BJ (cell line): ENCODE measurements around the gene POC5. TPM values are rescaled to one million over a fixed set of nuclear protein-coding genes. Genes with fewer than 3 reads are reported as not detected.
A peak's percentile ranks its signal among the peaks of the same experiment; 100 is the strongest.

Experiments
- CTCF ChIA-PET: fragments of 350-600 bp; formaldehyde crosslinking; extraction: SDS; loops from one replicate; lab custom pipeline; 2021; ENCODE audit warnings: antibody characterized with exemption, inconsistent platforms; lab: Yijun Ruan, JAX
- POLR2A ChIA-PET: fragments of 300-600 bp; sonication (Branson Sonifier 250); formaldehyde crosslinking; extraction: SDS; loops from one replicate; lab custom pipeline; 2021; ENCODE audit warnings: antibody characterized with exemption; lab: Charles Lee
- DNase-seq: peaks from one replicate; pipeline ENCODE4 v3.0.0-alpha.2; 2011; ENCODE audit warnings: low read depth
- H3K27me3 ChIP-seq: 2 replicates; pipeline ENCODE4 v1.6.0; 2011; ENCODE audit warnings: low read length; ENCODE audit not compliant: control insufficient read depth, insufficient read depth
- H3K36me3 ChIP-seq: 2 replicates; pipeline ENCODE4 v1.5.1; 2011; ENCODE audit warnings: low read length; ENCODE audit not compliant: control insufficient read depth, insufficient read depth
- H3K4me3 ChIP-seq: 2 replicates; pipeline ENCODE4 v1.5.1; 2011; ENCODE audit warnings: low read depth, mild to moderate bottlenecking, control low read depth, low read length
- CTCF ChIP-seq: IDR thresholded peaks from 2 replicates; pipeline ENCODE4 v1.5.1; 2011; ENCODE audit warnings: low read depth, mild to moderate bottlenecking, control low read depth, inconsistent platforms, low read length, moderate library complexity; ENCODE audit not compliant: insufficient read depth
- polyA plus RNA-seq: library from polyadenylated mRNA; depleted of rRNA; stranded (reverse); fragments of >200 nt; gene quantifications from 2 replicates; pipeline ENCODE4 v1.2.3, GENCODE V29; 2011

POC5 gene
- polyA plus RNA-seq, 1 experiment: 8.4 TPM

DNA sequence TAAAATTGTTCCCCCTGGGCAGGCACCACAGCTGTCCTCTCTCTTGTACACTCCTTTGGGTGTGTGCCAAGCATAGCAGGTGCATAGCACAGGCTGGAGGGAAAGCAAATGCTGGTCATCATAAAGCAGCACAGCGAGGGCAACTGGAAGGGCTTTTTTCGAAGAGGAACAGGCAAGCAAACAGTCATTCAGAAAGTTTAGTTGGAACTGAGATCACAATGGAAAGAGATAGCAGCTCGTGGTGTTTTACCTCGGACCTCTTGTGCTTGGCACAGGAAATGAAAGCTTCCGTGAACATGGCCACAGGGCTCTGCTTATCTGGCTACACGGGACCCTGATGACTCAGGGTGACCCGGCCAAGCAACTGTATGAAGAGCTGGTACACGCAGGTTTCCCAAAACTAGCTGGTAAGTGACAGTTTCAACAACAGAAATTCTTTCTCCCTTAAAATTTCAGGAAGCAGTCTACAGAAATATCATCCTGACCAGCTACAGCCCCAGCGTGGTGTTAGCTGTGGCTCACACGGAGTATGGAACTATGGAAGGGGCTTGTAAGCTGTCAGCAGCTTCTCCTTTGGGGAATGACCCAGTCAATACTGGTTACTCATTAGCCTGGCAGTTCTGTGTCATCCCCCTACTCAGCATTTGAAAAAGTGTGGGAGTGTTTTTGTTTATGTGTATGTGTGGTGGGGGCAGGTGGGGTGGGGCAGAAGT is 48.1 kb downstream of the POC5 start:
- no peaks in the 10 kb centered on the region for H3K36me3 ChIP-seq
- DNase-seq: no peak
- POLR2A ChIA-PET: interaction anchor here (0.6 kb wide), 1 partner anchor 408 kb away, joined by 5 read pairs; no protein-coding TSS in a partner anchor
- no peaks in the 10 kb centered on the region; the same call in 1 of the 2 replicates for H3K27me3 ChIP-seq
- CTCF ChIA-PET: interaction anchor here (1.0 kb wide), 1 partner anchor 11 kb away, joined by 3 read pairs; no protein-coding TSS in a partner anchor
- no peak for TF ChIP-seq CTCF
- no peak overlapping the region for H3K4me3 ChIP-seq

GRCh38 chr5:75668445-75668844 is 48.8 kb downstream of the POC5 start:
- Histone ChIP-seq H3K27me3 (no peaks in the 10 kb centered on the region; the same call in 1 of the 2 replicates), H3K4me3 (no peak overlapping the region), H3K36me3 (no peaks in the 10 kb centered on the region)
- no peak for DNase-seq
- ChIA-PET POLR2A (no interaction called here), CTCF (no interaction called here)
- TF ChIP-seq CTCF: no peak

DNA sequence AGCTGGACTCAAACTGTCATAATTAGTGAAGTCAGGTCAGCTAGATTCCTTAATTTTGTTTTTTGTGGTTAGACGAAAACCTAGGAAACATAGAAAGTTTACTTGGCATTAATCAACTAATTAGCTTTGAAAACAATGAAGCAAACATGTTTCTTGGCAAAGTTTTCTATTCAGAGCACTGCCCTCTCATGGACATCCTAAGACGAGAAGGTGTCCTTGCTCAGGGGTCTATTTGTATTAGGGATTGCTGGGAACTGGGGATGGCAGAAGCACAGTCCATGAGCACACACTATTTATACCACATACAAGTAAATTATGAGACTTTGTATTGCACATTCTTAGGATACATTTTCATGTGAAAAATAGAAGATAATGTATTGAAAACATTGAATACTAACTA is 49.7 kb downstream of the POC5 start:
- H3K36me3 ChIP-seq: no peaks in the 10 kb centered on the region
- no peak for DNase-seq
- POLR2A ChIA-PET: no interaction called here
- TF ChIP-seq CTCF: 0 out of 2 replicates have a peak, but pooled peaks have one; percentile 10
- CTCF ChIA-PET: no interaction called here
- no peak overlapping the region for H3K4me3 ChIP-seq
- no peaks in the 10 kb centered on the region; the same call in 1 of the 2 replicates for H3K27me3 ChIP-seq

GRCh38 chr5:75666801-75667200 is 50.4 kb downstream of the POC5 start:
- no peak for DNase-seq
- no peak for TF ChIP-seq CTCF
- CTCF ChIA-PET: no interaction called here
- Histone ChIP-seq H3K4me3 (no peak overlapping the region), H3K27me3 (no peaks in the 10 kb centered on the region; the same call in 1 of the 2 replicates), H3K36me3 (no peaks in the 10 kb centered on the region)
- POLR2A ChIA-PET: no interaction called here

GRCh38 chr5:75664979-75665378 is 52.3 kb downstream of the POC5 start:
- no peak overlapping the region for H3K4me3 ChIP-seq
- POLR2A ChIA-PET: no interaction called here
- no peak for TF ChIP-seq CTCF
- no peaks in the 10 kb centered on the region for H3K36me3 ChIP-seq
- H3K27me3 ChIP-seq: no peaks in the 10 kb centered on the region; the same call in 1 of the 2 replicates
- DNase-seq: no peak
- CTCF ChIA-PET: interaction anchor here (0.6 kb wide), 1 partner anchor 37 kb away, joined by 3 read pairs; no protein-coding TSS in a partner anchor
